ENCODE results near the gene SRGAP2B. TPM values are rescaled to one million over a fixed set of nuclear protein-coding genes. Genes with fewer than 3 reads are reported as not detected.
"Not testable (repeated sequence)": the region's sequence is repeated elsewhere in the genome, so short reads cannot be mapped to it uniquely, and the experiment has no call there.

The SRGAP2B gene
- total and polyA plus RNA-seq, 2 of the 8 experiments (the other 6 are each of a cell fraction or from before 2014, with no cell fraction given) = 4.9 to 39.5 TPM

DNA sequence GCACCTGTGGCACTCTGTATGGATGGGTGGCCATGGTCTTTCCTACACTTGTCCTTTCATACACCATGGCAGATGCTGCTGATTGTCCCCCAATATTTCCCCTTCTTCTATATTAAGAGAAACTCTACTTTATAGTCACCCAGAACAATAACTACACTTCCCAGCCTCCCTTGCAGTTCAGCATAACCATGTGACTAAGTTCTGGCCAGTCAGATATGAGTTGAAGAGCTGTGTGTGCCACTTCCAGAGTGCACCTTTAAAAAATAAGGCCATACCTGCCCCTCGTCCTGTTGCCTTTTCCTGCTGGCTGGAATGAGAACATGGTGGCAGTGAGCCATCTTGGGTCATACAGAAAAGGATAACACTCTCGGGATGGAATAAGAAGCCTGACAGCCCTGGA lies 108.0 kb downstream of the SRGAP2B start:
- H2BK12ac ChIP-seq (ENCODE audit: low read depth, low read length); H3K36me3 ChIP-seq (ENCODE audit: control insufficient read depth in 2 of 4, insufficient read depth in 4 of 4, low read length in 3 of 4); POLR2A ChIA-PET (ENCODE audit: partially characterized antibody); H3K9me3 ChIP-seq (ENCODE audit: insufficient read depth in 2 of 2, low read depth in 1 of 2, low read length in 1 of 2); H4K20me1 ChIP-seq (replicated peaks in 1 of 2; ENCODE audit: control insufficient read depth in 1 of 2, insufficient read depth in 2 of 2, low read length in 2 of 2); H3K79me2 ChIP-seq (ENCODE audit: control insufficient read depth in 1 of 2, insufficient read depth in 2 of 2, low read length in 2 of 2); H2BK120ac ChIP-seq (replicated peaks; ENCODE audit: low read depth, low read length); H3K4ac ChIP-seq (replicated peaks; ENCODE audit: insufficient read length, low read depth, low read length); H3K23me2 ChIP-seq (ENCODE audit: low read depth, low read length); H2BK15ac ChIP-seq (ENCODE audit: low read length); H3K23ac ChIP-seq (ENCODE audit: insufficient read length); H3K4me3 ChIP-seq (ENCODE audit: extremely low read depth in 1 of 4, insufficient read depth in 2 of 4, low read depth in 3 of 4, low read length in 4 of 4); H3K4me1 ChIP-seq (replicated peaks in 1 of 4; ENCODE audit: control insufficient read depth in 3 of 4, insufficient read depth in 4 of 4, low read length in 3 of 4); H2BK5ac ChIP-seq (ENCODE audit: low read depth, low read length); H2BK20ac ChIP-seq (ENCODE audit: low read length); DNase-seq (ENCODE audit: low read depth in 1 of 2, low spot score in 2 of 2); H3K27me3 ChIP-seq (replicated peaks in 1 of 4; ENCODE audit: control insufficient read depth in 3 of 4, extremely low read depth in 1 of 4, insufficient read depth in 3 of 4, low read length in 3 of 4); H3K18ac ChIP-seq (ENCODE audit: extremely low read depth, low read length); H3K9ac ChIP-seq (replicated peaks in 1 of 4; ENCODE audit: extremely low read depth in 1 of 4, low read depth in 3 of 4, low read length in 3 of 4); H4K5ac ChIP-seq (ENCODE audit: insufficient read length, low read depth, low read length); H3K79me1 ChIP-seq (ENCODE audit: low read depth, low read length); FAIRE-seq; CTCF ChIA-PET (ENCODE audit: partially characterized antibody); H4K8ac ChIP-seq (ENCODE audit: extremely low read depth, insufficient read depth, low read length); H3K27ac ChIP-seq (ENCODE audit: low read depth, low read length); H3K14ac ChIP-seq (ENCODE audit: insufficient read length); H4K91ac ChIP-seq (replicated peaks; ENCODE audit: insufficient read length, low read length); H2AK5ac ChIP-seq (ENCODE audit: low read depth, low read length); H3K56ac ChIP-seq (replicated peaks; ENCODE audit: insufficient read length, low read depth, low read length); H3K4me2 ChIP-seq (ENCODE audit: insufficient read depth in 1 of 2, low read depth in 2 of 2, low read length in 2 of 2); H2AFZ ChIP-seq (ENCODE audit: low read length): not testable (repeated sequence)
- WGBS, 2 experiments (ENCODE audit: extremely low coverage in 1 of 2, insufficient coverage in 1 of 2, insufficient read length in 1 of 2, insufficient replicate concordance in 2 of 2, low coverage in 1 of 2, low lambda C conversion rate in 2 of 2, missing lambda C conversion rate in 1 of 2) = no CpG with 5 or more reads among the region's 2 CpGs

DNA sequence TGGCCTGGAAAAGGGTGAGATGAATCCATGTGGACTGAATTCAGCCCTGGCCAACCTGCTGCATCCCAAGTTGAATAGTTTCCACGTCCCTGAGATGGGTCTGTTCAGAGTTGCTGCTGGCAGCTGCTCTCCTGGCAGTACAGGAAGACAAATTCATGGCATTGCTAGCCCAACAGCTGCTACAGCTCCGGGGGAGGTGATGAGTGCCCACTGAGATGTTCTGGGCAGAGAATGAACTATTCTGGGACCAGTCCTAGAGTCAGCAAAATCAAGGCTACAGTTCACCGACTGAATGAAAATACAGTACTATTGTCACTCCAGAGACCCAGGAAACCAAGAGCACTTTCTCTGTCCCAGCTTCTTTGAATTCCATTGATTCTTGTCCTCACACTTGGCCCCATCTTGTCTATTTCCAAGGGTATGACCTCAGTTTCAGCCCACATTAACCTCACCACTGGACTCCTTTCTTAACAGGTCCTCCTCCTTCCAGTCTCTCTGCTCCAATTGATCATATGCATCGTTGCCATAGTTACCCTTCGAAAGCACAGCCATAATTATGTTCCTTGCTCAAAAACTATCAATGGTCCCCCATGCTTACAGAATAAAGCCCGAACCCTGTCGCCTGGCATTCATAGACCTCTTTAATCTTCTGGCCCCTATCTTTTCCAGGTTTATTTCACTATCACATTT lies 108.8 kb downstream of the SRGAP2B start:
- H2BK5ac ChIP-seq (ENCODE audit: low read depth, low read length); H2AK5ac ChIP-seq (ENCODE audit: low read depth, low read length); H2BK12ac ChIP-seq (ENCODE audit: low read depth, low read length); H3K27me3 ChIP-seq (replicated peaks in 1 of 4; ENCODE audit: control insufficient read depth in 3 of 4, extremely low read depth in 1 of 4, insufficient read depth in 3 of 4, low read length in 3 of 4); H4K8ac ChIP-seq (ENCODE audit: extremely low read depth, insufficient read depth, low read length); FAIRE-seq; H3K9ac ChIP-seq (replicated peaks in 1 of 4; ENCODE audit: extremely low read depth in 1 of 4, low read depth in 3 of 4, low read length in 3 of 4); H3K79me1 ChIP-seq (ENCODE audit: low read depth, low read length); H3K27ac ChIP-seq (ENCODE audit: low read depth, low read length); H3K79me2 ChIP-seq (ENCODE audit: control insufficient read depth in 1 of 2, insufficient read depth in 2 of 2, low read length in 2 of 2); H3K23me2 ChIP-seq (ENCODE audit: low read depth, low read length); H3K9me3 ChIP-seq (ENCODE audit: insufficient read depth in 2 of 2, low read depth in 1 of 2, low read length in 1 of 2); H2AFZ ChIP-seq (ENCODE audit: low read length); H3K18ac ChIP-seq (ENCODE audit: extremely low read depth, low read length); H2BK15ac ChIP-seq (ENCODE audit: low read length); H3K56ac ChIP-seq (replicated peaks; ENCODE audit: insufficient read length, low read depth, low read length); H3K4ac ChIP-seq (replicated peaks; ENCODE audit: insufficient read length, low read depth, low read length); H2BK120ac ChIP-seq (replicated peaks; ENCODE audit: low read depth, low read length); POLR2A ChIA-PET (ENCODE audit: partially characterized antibody); H3K23ac ChIP-seq (ENCODE audit: insufficient read length); H4K20me1 ChIP-seq (replicated peaks in 1 of 2; ENCODE audit: control insufficient read depth in 1 of 2, insufficient read depth in 2 of 2, low read length in 2 of 2); H4K91ac ChIP-seq (replicated peaks; ENCODE audit: insufficient read length, low read length); H3K36me3 ChIP-seq (ENCODE audit: control insufficient read depth in 2 of 4, insufficient read depth in 4 of 4, low read length in 3 of 4); H3K14ac ChIP-seq (ENCODE audit: insufficient read length); H3K4me1 ChIP-seq (replicated peaks in 1 of 4; ENCODE audit: control insufficient read depth in 3 of 4, insufficient read depth in 4 of 4, low read length in 3 of 4); CTCF ChIA-PET (ENCODE audit: partially characterized antibody); H3K4me2 ChIP-seq (ENCODE audit: insufficient read depth in 1 of 2, low read depth in 2 of 2, low read length in 2 of 2); H4K5ac ChIP-seq (ENCODE audit: insufficient read length, low read depth, low read length); H2BK20ac ChIP-seq (ENCODE audit: low read length); DNase-seq (ENCODE audit: low read depth in 1 of 2, low spot score in 2 of 2); H3K4me3 ChIP-seq (ENCODE audit: extremely low read depth in 1 of 4, insufficient read depth in 2 of 4, low read depth in 3 of 4, low read length in 4 of 4): not testable (repeated sequence)
- 100% methylated on average over 1 of the region's 7 CpGs; no CpG with 5 or more reads in 1 of the 2 experiments for WGBS, 2 experiments (ENCODE audit: extremely low coverage in 1 of 2, insufficient coverage in 1 of 2, insufficient read length in 1 of 2, insufficient replicate concordance in 2 of 2, low coverage in 1 of 2, low lambda C conversion rate in 2 of 2, missing lambda C conversion rate in 1 of 2)
